Measurements from ENCODE around the gene PDE11A.

PDE11A gene

GRCh38 chr2:177817300-177817699, 255.3 kb downstream of the PDE11A start:
- in situ Hi-C loops (cut with MboI; ENCODE audit: low pct_unique_long_range_greater_than_20kb, low sequenced_read_pairs, unreplicated experiment): no loop called here
- DNase-seq (ENCODE audit: low spot score): no peak
- no peak for TF ChIP-seq CTCF (IDR thresholded peaks at IDR 0.05; ENCODE audit: extremely low read depth, insufficient read depth, missing control alignments)

- in situ Hi-C loops (cut with MboI; ENCODE audit: low pct_unique_long_range_greater_than_20kb, low sequenced_read_pairs, unreplicated experiment): no loop called here
- DNase-seq (ENCODE audit: low spot score): no peak
- no peak for TF ChIP-seq CTCF (IDR thresholded peaks at IDR 0.05; ENCODE audit: extremely low read depth, insufficient read depth, missing control alignments)
These were observed 255.8 kb downstream of the PDE11A start for GRCh38 chr2:177816766-177817165.

GRCh38 chr2:177812713-177813396, 259.7 kb downstream of the PDE11A start:
- in situ Hi-C loops (cut with MboI; ENCODE audit: low pct_unique_long_range_greater_than_20kb, low sequenced_read_pairs, unreplicated experiment): no loop called here
- no peak for TF ChIP-seq CTCF (IDR thresholded peaks at IDR 0.05; ENCODE audit: extremely low read depth, insufficient read depth, missing control alignments)
- no peak for DNase-seq (ENCODE audit: low spot score)

GRCh38 chr2:177810906-177811305, 261.7 kb downstream of the PDE11A start:
- no peak for TF ChIP-seq CTCF (IDR thresholded peaks at IDR 0.05; ENCODE audit: extremely low read depth, insufficient read depth, missing control alignments)
- no peak for DNase-seq (ENCODE audit: low spot score)
- in situ Hi-C loops (cut with MboI; ENCODE audit: low pct_unique_long_range_greater_than_20kb, low sequenced_read_pairs, unreplicated experiment): no loop called here

- no peak for TF ChIP-seq CTCF (IDR thresholded peaks at IDR 0.05; ENCODE audit: extremely low read depth, insufficient read depth, missing control alignments)
- DNase-seq (ENCODE audit: low spot score): no peak
- in situ Hi-C loops (cut with MboI; ENCODE audit: low pct_unique_long_range_greater_than_20kb, low sequenced_read_pairs, unreplicated experiment): no loop called here
These were observed 263.4 kb downstream of the PDE11A start for GRCh38 chr2:177808984-177809809.

- TF ChIP-seq CTCF (IDR thresholded peaks at IDR 0.05; ENCODE audit: extremely low read depth, insufficient read depth, missing control alignments): no peak
- in situ Hi-C loops (cut with MboI; ENCODE audit: low pct_unique_long_range_greater_than_20kb, low sequenced_read_pairs, unreplicated experiment): no loop called here
- DNase-seq (ENCODE audit: low spot score): no peak
These were observed 266.6 kb downstream of the PDE11A start for GRCh38 chr2:177806025-177806424.

All from GM13977 (cell line).